Middle frontal gyrus (tissue), 1 donor: ENCODE measurements around the gene ROR2.

Experiments
- DNase-seq: peaks from one replicate; pipeline ENCODE4 v3.0.0-alpha.2; 2015; ENCODE audit warnings: low spot score; ENCODE audit errors: extremely low spot score

ROR2 gene

DNA sequence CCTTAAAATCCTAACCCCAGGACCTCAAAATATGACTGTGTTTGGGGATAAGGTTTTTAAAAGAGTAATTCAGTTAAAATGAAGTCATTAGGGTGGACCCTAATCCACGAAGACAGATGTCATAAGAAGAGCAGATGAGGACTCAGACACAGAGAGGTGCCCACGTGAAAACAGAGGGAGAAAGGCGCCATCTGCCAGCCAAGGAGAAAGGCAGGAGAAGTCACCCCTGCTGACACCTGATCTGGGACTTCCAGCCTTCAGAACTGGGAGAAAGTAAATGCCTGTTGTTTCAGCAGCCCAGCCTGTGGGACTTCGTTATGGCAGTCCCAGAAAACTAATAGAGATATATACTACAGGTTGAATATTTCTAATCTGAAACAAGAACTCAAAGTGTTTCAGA lies 67.4 kb downstream of the ROR2 start:
- DNase-seq: no peak

DNA sequence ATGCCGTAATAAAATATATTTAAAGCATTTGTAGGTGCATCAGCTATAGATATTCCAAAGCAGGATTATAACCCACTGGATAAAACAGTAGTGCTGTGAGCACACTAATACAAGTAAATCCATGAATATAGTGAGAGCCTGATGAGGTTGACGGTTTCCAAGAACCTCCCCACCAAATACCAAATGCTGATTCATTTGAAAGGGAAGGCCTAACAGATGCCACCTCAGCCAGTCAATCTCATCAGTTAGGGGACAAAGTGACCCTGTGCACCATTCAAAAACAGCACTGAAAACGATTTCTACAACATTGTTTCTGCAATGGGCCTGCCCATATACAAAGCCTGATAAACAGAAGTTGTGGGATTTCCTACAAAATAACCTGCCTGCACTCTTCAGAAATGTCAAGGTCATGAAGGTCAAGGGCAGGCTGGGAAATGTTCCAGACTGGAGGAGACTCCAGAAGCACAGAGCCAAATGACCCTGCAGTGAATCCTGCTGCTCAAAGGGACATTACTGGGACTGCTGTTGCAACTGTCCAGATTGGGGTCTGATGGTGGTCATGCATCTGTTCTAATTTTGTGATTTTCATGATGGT lies 69.6 kb downstream of the ROR2 start:
- no peak for DNase-seq

DNA sequence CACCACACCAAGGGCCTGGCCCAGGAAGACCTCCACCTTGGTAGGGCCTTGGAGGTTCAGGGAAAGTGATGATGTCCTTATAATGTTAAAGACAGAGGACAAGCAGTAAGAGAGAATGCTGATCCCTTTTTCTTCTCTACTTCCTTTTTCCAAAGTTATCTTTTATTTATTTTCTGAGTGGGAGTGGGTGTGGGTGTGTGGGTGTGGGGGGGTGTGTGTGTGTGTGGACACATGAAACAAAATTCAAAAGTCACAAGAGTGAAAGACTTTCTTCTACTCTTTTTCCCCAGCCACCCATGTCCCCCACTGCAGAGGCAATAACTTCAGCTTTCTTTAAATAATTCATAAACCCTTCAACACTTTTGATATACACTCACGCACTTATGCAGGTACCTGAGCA lies 70.8 kb downstream of the ROR2 start:
- DNase-seq: no peak

DNA sequence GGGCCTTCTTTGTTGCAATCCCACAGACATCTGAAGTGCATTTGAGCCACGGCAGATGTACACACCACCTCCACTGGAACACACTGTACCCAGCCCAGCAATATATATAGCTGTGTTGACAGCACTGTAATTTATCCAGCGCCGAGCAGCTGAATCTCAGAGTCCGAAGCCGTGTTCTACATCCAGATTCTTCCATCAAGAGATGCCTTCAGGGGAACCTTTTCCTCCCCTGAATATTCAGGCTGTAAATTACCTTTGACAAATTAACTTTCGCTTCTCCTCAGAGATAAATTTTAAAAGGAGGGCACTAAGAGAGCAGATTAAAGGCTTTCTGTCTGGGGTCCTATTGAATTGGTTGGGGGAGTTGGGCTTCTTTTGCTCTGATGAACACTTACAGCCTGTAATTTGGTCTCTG lies 76.4 kb downstream of the ROR2 start:
- no peak for DNase-seq

DNA sequence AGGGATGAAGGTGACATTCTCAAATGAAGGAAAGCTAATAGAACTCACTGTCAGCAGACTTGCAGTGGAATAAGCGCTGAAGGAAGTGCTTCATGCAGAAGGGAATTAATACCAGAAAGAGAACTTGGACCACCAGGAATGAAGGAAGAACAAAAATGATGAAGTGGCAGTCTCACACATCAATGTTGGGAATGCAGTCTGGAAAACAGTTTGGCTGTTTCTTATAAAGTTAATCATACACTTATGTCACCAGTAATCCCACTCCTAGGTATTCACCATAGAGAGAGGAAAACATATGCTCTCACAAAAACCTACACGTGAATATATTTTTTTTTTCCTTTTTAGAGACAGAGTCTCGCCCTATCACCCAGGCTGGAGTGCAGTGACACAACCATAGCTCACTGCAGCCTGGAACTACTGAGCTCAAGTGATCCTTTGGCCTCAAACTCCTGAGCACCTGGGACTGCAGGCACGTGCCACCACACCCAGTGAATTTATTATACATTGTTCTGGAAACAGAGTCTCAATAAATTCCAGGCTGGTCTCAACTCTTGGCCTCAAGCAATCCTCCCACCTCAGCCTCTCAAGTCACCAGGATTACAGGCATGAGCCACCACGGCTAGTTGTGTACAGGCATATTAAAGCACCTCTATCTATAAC lies 81.2 kb downstream of the ROR2 start:
- no peak for DNase-seq

DNA sequence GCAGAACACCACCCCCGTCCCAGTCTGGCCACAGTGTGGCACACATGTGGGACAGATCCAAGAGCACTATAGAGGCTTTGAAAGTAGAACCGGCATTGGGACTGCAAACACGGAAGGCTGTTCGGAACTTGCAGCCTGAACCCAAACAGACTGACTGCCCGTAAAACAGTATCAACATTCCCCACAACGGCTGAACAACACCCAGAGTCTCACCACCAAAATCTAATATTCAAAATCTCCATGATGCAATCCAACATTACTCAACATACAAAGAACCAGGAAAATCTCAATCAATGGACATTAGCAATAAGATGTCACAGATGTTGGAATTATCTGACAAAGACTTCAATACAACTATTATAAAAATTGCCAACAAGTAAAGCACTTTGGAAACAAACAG lies 82.3 kb downstream of the ROR2 start:
- DNase-seq: no peak

DNA sequence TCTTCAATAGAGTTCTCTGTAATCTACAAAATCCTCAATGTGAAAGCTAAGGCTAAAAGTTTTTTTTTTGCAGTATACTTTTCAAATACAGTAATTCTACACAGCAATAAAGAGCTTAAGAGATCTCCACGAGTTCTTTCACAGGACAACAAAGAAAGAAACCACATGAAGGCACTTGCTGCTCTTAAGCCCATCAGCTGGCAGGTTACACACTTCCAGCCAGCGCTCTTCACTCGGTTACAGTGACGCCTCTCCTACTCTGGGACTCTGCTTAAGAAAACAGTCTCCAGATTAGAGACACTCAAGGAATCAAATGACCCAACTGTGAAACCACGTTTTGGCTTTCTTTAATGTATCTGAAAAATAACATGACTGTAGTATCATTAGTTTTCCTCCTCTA lies 85.0 kb downstream of the ROR2 start:
- DNase-seq: no peak

DNA sequence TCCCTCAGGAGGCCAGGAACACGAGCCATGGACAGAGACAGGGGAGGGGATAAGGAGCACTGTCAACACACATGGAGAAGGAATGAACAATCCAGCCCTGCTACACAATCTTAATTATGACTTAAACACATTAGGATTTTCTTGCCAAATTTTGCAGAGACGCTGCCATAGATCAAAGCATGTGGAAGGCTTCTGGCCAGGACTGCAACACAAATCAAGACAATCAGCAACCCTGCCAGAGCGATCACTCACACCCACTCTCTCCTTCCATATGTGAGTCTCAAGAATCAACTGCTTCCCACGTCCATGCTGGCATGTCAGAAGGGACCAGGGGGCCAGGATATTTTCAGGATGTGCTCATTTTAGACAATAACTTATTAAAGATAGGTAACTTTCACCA lies 85.6 kb downstream of the ROR2 start:
- DNase-seq: no peak

DNA sequence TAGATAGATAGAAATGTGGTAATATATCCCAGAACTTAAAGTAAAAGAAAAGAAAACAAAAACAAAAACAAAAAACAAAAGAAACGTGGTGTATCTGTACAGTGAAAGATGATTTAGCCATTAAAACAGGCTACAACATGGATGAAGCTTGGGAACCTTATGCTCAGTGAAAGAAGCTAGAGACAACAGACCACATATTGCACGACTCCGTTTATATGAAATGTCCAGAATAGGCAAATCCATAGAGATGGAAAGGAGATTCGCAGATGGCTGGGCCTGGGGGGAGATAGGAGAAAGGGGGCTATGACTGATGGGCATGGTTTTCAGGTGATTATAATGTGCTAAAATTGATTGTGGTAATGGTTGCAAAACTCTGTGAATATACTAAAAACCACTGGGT lies 86.6 kb downstream of the ROR2 start:
- no peak for DNase-seq

DNA sequence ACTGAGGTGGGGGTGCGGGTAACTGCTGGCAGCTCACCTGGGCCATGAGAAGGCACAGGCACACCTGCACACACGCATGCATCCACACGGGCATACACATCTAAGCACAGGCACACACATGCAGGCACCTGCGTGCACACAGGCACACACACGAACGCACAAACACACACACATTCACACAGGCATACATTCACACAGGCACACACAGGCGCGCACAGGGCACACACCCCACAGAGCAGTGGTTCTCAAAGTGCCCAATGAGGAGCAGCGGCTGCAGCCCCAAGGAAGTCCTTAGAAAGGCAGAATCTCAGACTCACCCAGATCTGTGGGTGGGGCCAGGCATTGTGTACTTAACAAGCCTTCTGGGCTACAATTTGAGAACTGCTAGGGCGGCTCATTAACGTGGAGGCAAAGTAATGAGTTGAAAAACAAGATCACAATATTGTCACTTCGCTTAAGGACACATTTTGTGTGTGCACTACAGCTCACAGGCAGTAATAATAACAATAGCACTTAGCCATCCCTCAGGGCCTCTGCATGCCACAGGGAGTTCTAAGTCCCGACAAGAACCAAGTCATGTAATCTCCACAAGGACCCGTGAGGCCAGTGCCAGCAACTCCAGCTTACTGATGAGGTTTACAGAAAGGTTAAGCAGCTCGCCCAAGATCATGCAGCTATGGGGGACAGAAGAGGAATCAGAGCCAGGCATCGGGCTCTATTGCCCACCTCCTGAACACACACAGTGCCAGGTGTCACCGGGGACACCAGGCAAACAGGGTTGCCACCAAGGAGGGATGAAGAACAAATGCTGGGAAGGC lies 91.6 kb downstream of the ROR2 start:
- no peak for DNase-seq

DNA sequence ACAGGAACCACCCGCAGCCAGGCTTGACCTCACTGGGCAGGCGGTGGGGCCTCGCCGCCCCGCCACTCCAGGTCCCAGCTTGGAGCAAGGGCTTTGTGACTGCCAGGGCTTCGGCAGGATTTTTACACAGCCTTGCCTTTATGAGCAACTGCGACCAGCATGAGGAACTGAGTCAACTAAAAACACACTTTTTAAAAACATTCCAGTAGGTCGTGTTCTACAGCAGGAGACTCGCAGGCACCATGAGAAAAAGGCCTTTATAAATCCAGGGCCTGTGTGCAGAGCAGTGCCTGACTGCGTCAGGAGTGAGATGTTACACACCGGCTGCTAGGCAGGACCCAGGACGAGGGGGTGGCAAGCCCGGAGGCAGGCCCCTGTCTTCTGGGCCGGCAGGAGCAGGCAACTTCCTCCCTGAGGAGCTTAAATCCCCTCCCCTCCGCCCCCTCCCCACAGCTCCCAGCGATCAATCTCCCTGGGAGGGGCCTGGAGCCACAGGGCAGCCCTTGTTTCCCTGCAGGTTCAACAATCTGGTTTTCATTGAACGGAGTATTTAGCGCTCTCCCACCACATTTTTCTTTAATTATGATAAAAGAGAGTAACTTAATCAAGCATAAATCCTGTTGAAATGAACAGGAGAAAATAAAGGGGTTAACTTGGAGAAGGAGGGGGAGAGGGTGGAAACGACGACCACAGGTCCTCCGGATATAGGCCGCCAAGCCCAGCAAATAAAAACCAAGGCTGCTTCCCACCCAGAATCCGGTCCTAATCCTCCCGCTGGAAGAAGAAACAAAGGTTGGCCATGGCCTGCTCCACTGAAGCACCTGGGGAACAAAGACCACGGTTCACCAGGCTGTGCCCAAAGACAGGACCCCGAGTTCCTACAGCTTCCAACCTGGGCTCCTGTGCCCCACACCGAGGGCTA lies 92.5 kb downstream of the ROR2 start:
- no peak for DNase-seq

DNA sequence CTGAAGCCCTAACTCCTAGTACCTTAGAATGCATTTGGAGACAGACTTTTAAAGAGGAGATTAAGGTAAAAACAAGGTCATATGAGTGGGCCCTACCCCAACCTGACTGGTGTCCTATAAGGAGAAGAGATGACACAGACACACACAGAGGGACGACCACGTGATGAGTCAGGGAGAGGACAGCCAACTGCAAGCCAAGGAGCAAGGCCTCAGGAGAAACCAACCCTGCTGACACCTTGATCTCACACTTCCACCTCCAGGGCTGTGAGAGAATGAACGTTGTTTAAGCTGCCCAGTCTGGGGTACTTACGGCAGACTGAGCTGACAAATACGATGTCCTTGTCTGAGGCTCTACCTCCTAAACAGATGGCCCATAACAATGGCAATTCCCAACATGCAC lies 93.6 kb downstream of the ROR2 start:
- DNase-seq: no peak

DNA sequence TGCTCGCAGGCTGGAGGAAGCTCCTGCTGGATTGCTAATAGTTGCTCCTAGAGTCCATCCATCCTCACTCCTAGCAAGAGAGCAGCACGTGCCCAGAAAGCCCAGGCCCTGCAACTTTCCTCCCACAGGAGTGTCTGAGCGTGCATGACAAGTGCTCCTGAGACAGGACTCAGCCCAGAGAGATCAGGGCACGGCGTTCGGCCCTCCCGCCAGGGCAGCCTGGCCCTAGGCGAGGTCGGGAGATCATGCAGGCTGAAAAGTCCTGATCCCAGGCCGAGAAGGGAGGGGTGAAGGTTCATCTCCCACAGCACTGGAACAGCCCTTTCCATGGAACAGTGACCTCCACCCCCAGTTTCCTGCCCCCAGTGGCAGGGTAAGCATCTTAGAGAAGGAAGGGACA lies 94.8 kb downstream of the ROR2 start:
- no peak for DNase-seq

DNA sequence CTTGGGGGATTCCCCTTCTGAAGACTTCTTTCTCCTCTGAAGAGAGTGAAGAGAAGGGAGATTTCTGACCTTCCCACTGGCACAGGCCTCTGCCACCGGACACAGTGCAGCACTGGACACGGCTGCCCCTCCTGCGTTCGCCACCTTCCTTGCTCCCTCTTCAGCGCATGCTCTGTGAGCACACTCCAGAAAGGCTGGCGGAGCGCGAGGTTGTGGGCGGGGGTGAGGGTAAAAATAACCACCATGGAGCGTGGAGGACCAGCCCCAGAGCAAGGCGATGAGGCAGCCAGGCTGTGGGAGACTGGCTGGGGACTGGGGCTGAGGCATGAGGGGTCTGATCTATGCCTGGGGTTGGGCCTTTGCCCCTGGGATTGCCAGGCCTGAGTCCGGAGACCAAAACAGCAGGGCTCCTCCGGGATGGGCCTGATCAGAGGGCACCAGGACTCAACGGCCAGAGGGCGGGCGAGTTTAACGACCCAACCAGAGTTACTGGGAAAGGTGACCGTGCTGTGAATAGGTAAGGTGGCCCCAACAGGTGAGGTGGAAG lies 97.2 kb downstream of the ROR2 start:
- no peak for DNase-seq

DNA sequence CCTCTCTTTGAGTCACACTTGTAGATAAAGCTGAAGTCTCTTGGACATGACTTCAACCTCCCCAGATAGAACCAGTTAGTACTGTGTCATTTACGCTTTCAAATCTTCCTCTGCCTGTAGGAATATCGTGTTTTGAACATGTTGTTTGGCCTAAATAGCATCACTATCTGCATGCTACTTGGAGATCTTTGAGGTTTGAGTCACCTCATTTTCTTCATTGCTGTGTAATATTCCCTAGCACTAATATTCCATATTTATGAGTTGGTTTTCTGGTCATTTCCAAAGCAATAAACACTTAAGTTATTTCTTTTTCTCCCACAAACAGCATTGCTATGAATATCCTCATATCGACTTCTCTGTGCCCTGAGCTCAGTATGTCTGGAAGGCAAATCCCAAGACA lies 100.3 kb downstream of the ROR2 start:
- DNase-seq: no peak

DNA sequence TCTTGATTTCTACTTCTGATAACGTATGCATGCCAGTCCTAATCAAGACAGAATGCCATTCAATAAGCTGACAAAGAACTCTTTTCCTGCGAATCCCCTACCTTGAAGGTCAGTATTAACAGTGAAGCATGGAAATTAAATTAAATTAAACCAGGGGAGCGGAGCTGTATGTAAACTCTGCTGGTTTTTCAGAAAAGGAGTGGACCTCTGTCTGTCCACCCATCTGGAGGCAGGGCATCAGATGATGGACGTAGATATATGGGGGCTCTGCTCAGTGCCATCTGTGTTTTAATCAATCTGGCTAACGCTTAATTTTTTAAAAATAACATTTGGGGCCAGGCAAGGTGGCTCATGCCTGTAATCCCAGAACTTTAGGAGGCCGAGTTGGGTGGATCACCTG lies 101.9 kb downstream of the ROR2 start:
- no peak for DNase-seq

DNA sequence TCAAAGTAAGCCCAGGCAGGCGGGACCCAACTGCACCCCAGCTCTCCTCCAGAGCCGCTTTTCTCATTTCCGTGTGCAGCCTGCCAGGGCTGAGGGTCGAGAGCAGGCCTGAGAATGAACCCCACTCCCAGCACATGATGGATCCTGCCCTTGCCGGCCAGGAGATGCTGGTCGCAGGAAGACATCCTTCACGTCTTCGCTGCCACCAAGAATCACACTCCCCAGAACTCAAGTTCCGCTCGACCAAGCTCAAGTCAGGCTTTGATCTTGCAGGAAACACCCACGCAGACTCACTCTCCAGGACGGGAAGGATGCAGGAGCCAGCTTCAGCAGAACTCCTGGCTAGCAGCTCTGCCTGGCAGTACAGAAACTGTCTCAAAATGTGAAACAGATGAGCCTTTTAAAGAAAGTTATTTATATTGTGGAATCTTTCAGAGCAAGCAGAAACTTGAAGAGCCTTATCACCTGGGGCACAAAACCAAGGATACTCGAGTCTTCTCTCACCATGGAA lies 102.4 kb downstream of the ROR2 start:
- peak; percentile 59 for DNase-seq

DNA sequence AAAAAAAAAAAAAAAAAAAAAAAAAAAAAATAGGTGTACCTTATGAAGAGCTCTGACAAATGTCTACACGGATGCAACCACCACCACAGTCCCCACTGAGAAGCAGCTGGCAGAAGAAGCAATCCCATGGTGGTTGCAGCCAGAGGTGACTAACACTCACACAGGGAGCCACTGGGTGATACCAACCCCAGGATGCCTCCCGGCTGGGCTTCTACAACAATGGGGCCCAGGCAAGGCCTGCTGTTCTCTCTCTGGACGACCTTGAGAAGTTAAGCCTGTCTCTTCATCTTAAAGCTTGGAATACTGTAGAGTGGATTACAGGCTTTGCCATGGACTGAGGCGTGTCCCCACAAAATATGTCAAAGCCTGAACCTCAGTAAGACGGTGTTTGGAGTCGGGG lies 104.1 kb downstream of the ROR2 start:
- DNase-seq: no peak

DNA sequence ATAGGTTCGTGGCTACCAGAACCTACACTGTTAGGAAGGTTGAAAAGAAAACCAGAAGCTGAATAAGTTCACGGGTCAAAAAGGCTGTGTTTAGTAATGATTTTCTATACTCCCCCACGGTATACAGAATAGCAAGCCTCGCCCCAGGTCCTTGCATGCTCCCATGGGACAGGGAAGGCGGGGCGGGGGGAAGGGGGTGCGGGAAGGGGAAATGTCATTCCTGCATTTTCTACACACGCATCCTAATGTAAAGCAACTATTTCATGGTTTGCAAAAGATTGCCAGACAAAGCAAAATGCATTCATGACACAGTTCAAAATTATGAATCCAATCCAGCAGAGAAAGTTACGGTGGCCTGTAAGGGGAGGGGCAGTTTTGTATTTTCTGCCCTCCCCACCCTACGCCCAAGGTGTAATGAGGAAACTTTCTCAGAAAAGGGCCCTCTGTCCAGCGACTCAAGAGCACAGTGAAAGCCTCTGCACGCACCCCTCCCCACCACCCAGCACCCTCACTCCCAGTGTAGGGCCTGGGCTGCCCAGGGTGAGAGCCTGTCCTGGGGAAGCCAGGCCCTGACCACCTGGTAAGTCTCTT lies 105.2 kb downstream of the ROR2 start:
- DNase-seq: no peak

DNA sequence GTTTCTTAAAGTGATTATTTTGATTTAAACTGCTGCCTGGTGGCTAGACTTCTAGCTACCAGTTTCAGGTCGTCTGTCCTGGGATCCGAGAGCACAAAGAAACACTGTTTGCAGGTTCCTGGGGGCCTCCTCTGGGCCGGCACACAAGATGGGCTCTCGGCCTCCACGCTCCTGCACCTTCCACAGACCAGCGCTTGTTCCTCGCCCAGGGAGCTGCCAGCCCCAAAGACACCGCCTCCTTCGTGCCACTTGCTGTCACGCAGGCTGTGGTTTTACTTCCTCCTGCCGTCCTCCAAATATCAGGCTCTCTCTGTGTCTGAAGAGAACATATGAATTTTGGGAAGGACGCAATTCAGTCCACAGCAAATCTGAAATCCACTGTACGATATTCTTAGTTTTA lies 105.8 kb downstream of the ROR2 start:
- no peak for DNase-seq

DNA sequence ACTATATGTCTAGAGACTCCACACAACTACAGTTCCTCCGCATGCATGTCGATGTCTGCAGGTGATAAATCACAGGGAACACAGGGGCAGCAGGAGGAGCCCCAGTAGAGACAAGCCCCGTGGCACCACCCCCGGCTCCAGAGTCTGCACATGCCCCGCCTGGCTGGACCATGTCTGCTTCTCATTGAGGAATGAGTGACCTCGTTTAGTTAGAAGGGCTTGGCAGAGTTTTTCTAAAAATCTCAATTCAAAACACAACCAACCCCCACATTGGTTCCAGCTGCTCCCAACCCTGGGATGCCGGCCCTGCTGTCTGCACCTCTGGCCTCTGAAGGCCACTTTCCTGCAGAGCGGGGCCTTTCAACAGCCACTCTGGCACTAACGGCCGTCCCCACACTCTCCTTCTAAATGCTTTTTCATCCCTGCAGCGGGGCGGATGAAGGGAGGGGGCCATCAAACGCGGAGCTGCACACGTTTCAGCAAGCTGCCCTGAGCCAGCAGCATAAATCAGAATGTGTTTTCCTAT lies 106.3 kb downstream of the ROR2 start:
- DNase-seq: no peak
